ENCODE data around the gene PAXX.
A peak's percentile ranks its signal among the peaks of the same experiment; 100 is the strongest.

PAXX gene

DNA sequence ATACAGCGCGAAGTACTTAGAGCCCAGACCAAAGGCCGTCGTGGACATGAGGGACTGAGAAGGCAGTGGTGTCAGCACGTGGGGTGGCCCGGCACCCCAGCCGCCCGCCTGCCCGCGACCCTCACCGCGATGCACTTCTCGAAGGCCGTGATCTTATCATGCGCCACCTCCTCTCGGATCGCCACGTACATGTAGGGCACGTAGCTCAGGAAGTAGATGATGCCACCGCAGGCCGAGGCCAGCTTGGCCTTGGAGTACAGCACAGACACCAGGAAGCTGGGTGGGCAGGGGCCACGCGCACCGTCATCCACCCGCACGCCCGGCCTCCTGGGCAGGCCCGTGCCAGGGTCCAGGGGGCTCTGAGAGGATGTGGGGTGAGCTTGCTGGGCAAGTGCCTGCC lies 24.8 kb downstream of the PAXX start:
- TF ChIP-seq, protein P1, sequence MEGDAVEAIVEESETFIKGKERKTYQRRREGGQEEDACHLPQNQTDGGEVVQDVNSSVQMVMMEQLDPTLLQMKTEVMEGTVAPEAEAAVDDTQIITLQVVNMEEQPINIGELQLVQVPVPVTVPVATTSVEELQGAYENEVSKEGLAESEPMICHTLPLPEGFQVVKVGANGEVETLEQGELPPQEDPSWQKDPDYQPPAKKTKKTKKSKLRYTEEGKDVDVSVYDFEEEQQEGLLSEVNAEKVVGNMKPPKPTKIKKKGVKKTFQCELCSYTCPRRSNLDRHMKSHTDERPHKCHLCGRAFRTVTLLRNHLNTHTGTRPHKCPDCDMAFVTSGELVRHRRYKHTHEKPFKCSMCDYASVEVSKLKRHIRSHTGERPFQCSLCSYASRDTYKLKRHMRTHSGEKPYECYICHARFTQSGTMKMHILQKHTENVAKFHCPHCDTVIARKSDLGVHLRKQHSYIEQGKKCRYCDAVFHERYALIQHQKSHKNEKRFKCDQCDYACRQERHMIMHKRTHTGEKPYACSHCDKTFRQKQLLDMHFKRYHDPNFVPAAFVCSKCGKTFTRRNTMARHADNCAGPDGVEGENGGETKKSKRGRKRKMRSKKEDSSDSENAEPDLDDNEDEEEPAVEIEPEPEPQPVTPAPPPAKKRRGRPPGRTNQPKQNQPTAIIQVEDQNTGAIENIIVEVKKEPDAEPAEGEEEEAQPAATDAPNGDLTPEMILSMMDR (IDR thresholded peaks at IDR 0.05) = no peak
- Mint-ChIP-seq H3K4me1 (peaks cover 2% of the 10 kb centered on the region), H3K27me3 (ENCODE audit: low read depth, poor library complexity) (no peaks in the 10 kb centered on the region), H3K36me3 (ENCODE audit: low read depth) (peaks cover 6% of the 10 kb centered on the region), H3K27ac (no peak overlapping the region), H3K9me3 (no peaks in the 10 kb centered on the region), H3K4me3 (no peak overlapping the region)
- no peak for DNase-seq

DNA sequence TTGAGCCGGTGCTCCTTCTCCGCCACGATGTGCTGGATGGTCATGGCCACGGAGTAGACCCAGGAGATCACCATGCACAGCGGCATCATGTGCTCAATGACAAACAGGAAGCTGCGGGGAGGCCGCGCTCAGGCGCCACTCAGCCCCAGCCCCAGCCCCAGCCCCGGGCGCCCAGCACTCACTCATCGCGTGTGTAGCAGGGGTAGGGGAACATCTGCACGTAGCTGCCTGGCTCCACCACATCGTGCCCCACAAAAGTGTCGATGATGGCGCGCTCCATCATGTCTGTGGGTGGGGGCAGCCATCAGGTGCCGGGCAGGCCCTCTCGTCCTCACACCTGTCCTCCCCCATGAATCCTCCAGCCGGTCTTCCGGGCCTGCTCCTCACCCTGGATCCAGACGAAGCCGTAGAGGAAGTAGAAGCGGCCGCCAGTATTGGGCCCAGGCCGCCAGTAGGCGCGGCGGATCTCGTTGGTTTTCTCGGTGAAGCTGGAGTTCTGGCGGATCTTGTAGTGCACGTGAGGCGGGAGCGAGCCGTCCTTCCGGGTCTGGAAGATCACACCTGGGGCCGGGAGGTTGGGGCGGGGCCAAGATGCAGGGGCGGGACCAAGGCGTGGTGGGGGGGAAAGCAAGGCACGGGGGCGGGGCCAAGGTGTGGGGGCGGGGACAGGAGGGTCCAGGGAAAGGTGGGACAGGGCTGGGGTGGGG lies 25.7 kb downstream of the PAXX start:
- Mint-ChIP-seq H3K9me3 (no peaks in the 10 kb centered on the region), H3K27me3 (ENCODE audit: low read depth, poor library complexity) (no peaks in the 10 kb centered on the region), H3K4me1 (peaks cover 7% of the 10 kb centered on the region), H3K36me3 (ENCODE audit: low read depth) (peaks cover 6% of the 10 kb centered on the region), H3K4me3 (no peak overlapping the region), H3K27ac (no peak overlapping the region)
- no peak for DNase-seq
- TF ChIP-seq, protein P1 (IDR thresholded peaks at IDR 0.05) = no peak

DNA sequence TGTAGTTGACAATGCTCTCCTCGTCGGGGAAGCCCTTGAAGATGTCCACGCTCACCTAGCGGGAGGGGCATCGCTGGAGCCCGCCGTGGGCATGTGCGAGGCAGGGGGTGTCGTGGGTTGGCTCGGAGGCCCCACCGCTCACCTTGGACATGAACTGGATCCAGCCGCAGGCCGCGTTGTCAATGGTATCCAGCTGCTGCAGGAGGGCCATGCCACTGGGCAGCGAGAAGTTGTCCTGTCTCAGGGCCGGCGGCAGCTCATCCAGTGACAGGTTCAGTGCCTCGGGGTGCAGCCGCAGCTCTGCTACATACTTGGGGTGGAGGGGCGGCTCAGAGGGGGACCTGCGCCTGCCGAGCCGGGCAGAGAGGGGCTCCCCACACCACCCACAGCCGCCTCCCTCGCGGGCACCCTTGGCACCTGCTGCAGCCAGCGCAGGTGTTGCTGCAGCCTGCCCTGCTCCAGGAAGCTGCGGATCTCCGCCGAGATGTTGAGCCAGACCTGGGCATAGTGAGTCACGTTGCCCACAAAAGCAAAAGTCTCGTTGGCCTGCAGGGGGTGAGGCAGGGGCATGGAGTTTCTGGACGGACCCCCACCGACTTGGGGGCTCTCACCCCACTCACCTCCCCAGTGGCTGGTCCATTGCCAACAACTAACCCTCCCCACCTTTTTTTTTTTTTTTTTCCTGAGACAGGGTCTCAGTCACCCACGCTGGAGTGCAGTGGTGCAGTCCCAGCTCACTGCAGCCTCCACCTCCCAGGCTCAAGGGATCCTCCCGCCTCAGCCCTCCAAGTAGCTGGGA lies 26.7 kb downstream of the PAXX start:
- H3K27ac Mint-ChIP-seq = no peak overlapping the region
- H3K4me1 Mint-ChIP-seq = peaks cover 15% of the 10 kb centered on the region
- no peaks in the 10 kb centered on the region for H3K9me3 Mint-ChIP-seq
- no peaks in the 10 kb centered on the region for H3K27me3 Mint-ChIP-seq (ENCODE audit: low read depth, poor library complexity)
- peaks cover 6% of the 10 kb centered on the region for H3K36me3 Mint-ChIP-seq (ENCODE audit: low read depth)
- TF ChIP-seq, protein P1 (IDR thresholded peaks at IDR 0.05) = no peak
- H3K4me3 Mint-ChIP-seq = no peak overlapping the region
- no peak for DNase-seq

DNA sequence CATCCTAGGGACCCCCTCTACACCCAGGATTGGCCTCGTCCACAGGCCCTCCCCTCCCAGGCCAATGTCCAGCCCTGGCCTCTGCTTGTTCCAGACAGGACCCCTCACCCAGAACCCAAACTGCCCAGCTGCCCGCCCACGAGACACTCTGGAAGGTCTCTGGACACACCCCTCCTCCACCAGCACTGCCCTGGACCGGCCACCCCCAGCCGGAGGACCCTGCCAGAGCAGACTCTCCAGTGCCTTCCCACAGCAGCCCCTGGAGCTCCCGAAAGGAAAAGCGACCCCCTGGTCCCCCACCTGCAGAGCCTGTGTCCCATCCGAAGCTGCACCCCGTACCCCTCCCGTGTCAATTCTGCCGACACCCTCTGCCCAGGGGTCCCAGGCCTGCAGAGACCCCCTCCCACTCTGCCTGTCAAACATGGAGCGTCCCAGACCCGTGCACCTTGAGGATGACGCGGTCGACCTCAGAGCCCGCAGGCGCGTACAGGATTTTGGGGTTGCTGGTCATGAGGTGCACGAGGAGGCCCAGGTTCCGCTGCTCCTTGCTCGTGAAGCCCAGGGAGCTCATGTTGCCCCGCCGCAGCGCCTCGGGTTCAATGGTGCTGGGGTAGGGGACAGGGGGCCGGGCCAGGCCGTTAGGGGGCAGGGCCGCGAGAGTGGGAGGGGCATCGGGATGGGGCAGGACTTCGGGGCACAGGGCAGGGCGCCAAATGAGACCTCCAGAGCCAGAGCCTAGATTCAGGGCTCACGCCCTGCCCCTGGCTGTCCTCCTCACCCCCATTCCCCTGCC lies 27.9 kb downstream of the PAXX start:
- no peaks in the 10 kb centered on the region for H3K9me3 Mint-ChIP-seq
- H3K27me3 Mint-ChIP-seq (ENCODE audit: low read depth, poor library complexity) = no peaks in the 10 kb centered on the region
- TF ChIP-seq, protein P1 (IDR thresholded peaks at IDR 0.05) = no peak
- DNase-seq = no peak
- no peak overlapping the region for H3K4me3 Mint-ChIP-seq
- H3K27ac Mint-ChIP-seq = peak overlapping the region; percentile 74
- peaks cover 6% of the 10 kb centered on the region for H3K36me3 Mint-ChIP-seq (ENCODE audit: low read depth)
- H3K4me1 Mint-ChIP-seq = peaks cover 15% of the 10 kb centered on the region

DNA sequence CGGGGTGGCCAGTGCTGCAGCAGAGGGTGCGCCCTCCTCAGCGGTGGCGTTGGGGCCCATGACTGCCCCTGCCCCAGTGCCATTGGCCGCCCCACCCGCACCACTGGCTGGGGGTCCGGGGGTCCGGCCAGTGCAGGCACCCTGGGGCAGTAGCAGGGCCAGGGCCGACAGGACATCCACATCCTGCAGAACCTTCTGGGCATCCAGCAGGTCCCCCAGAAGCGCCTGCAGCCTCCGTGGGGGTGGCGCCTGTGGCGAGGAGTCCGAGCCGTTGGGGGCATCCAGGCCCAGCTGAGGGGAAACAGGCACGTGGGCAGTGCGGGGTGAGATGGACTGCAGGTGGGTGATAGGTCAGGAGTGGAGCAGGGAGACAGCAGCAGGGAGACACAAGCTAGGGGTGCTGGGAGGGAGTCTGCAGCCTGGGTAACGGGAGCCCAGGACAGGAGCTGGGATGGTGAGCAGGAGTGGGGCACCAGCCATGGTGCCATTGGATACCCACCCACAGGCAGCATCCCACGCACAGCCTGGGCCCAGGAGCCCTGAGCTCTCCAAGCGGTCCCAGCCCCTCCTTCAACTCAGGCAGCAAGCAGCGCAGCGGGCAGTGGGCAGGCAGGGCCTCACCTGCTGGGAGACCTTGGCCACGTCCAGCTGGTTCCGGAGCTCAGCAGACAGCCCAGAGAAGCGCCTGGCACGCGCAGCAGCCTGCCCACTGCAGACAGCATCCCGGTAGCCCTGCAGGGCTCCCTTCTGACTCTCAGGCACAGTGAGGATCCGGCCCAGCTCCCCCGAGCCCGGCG lies 28.7 kb downstream of the PAXX start:
- no peak overlapping the region for H3K4me3 Mint-ChIP-seq
- H3K27me3 Mint-ChIP-seq (ENCODE audit: low read depth, poor library complexity) = no peaks in the 10 kb centered on the region
- H3K36me3 Mint-ChIP-seq (ENCODE audit: low read depth) = peaks cover 6% of the 10 kb centered on the region
- H3K4me1 Mint-ChIP-seq = peaks cover 15% of the 10 kb centered on the region
- H3K9me3 Mint-ChIP-seq = no peaks in the 10 kb centered on the region
- TF ChIP-seq, protein P1 (IDR thresholded peaks at IDR 0.05) = no peak
- no peak overlapping the region for H3K27ac Mint-ChIP-seq
- DNase-seq = no peak
